Left renal pelvis (tissue), 4 donors: Measurements from ENCODE around the gene AGPAT1. TPM values are rescaled to one million over a fixed set of nuclear protein-coding genes. Genes with fewer than 3 reads are reported as not detected.
"Not testable (repeated sequence)": the region's sequence is repeated elsewhere in the genome, so short reads cannot be mapped to it uniquely, and the experiment has no call there.

Experiments
- DNase-seq, 4 donors: peaks; one replicate each; pipeline ENCODE4 v3.0.0-alpha.2; 2013; ENCODE audit warnings: low read depth in 4 of 4, low spot score in 3 of 4
- polyA plus RNA-seq, 4 donors: library from polyadenylated mRNA; unstranded; fragments of 120-200 nt; gene quantifications; one replicate each; pipeline ENCODE4 v1.2.1, GENCODE V29; 2013; ENCODE audit not compliant: insufficient read length in 4 of 4

Gene AGPAT1
- polyA plus RNA-seq, 4 donors: 84.4 to 105 (median 99.7) TPM

- not testable (repeated sequence) for DNase-seq
Observed at GRCh38 chr6:32187725-32188380, 12.0 kb upstream of the AGPAT1 start.

GRCh38 chr6:32187009-32187709, 11.3 kb upstream of the AGPAT1 start:
- DNase-seq: no peak

- DNase-seq: not testable (repeated sequence)
Observed at GRCh38 chr6:32186151-32186840, 10.4 kb upstream of the AGPAT1 start.

- DNase-seq: not testable (repeated sequence)
Observed at GRCh38 chr6:32185681-32186131, 9.8 kb upstream of the AGPAT1 start.

GRCh38 chr6:32184084-32184640, 8.3 kb upstream of the AGPAT1 start, which contains the start of gene AGER:
TSS of gene AGER (minus strand) at chr6:32184253. CDS start at chr6:32184222, 31 bp downstream.
- no peak for DNase-seq

GRCh38 chr6:32183483-32184083, 7.7 kb upstream of the AGPAT1 start:
- no peak for DNase-seq

GRCh38 chr6:32183030-32183429, 7.1 kb upstream of the AGPAT1 start:
- no peak for DNase-seq

- no peak for DNase-seq
Observed at GRCh38 chr6:32182555-32182981, 6.7 kb upstream of the AGPAT1 start.

- no peak for DNase-seq
Observed at GRCh38 chr6:32181915-32182529, 6.1 kb upstream of the AGPAT1 start.

GRCh38 chr6:32181148-32181702, 5.3 kb upstream of the AGPAT1 start:
- DNase-seq: no peak

GRCh38 chr6:32179766-32180405, 4.0 kb upstream of the AGPAT1 start:
- DNase-seq: no peak

- DNase-seq: no peak
Observed at GRCh38 chr6:32178547-32179440, 2.9 kb upstream of the AGPAT1 start.

- peak; percentile 99 to 100 (median 100) for DNase-seq
Observed at GRCh38 chr6:32177788-32178546, 2.1 kb upstream of the AGPAT1 start, which contains the start of gene RNF5. TSS of gene RNF5 (plus strand) at chr6:32178405. CDS start at chr6:32178512, 107 bp downstream.

GRCh38 chr6:32177183-32177787, 1.4 kb upstream of the AGPAT1 start:
- no peak for DNase-seq

- DNase-seq: no peak
Observed at GRCh38 chr6:32176476-32177182, 745 bp upstream of the AGPAT1 start.

GRCh38 chr6:32175322-32175710, 568 bp downstream of the AGPAT1 start:
- DNase-seq: no peak

- DNase-seq: no peak
Observed at GRCh38 chr6:32174416-32174815, 1.5 kb downstream of the AGPAT1 start.
